ENCODE results near the gene P2RX1.

P2RX1 gene

DNA sequence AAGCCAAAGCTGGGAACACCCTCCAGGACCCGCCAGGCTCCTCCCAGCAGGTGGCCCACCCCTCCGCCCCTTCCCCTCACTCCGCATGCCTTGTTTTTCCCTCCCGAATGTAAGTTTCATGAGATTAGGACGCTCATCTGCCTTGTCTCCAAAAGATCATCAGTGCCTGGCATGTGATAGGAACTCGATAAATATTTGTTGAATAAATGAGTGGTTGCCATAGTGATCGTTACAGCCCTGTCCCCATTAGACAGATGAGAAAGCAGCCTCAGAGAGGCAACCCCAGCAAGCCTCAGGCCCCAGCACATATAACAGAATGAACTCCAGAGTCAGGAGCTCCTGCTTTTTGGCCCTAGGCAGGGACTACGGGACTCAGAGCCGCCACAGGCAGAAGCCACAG is 28.5 kb downstream of the P2RX1 start:
- peak; percentile 12 for DNase-seq (ENCODE audit: low spot score)

DNA sequence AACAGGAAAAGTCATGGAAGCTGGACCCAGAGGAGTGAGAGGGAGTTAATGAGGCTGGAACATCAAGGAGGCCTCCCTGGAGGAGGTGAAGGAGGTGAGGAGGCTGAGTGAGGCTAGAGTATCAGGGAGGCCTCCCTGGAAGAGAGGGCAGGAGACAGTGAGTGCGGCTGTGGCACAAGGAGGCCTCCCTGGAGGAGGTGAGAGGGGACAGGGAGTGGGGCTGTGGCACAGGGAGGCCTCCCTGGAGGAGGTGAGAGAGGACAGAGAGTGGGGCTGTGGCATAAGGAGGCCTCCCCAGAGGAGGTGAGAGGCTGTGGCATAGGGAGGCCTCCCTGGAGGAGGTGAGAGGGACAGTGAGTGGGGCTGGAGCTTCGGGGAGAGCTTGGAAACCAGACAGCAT is 28.9 kb downstream of the P2RX1 start:
- no peak for DNase-seq (ENCODE audit: low spot score)

DNA sequence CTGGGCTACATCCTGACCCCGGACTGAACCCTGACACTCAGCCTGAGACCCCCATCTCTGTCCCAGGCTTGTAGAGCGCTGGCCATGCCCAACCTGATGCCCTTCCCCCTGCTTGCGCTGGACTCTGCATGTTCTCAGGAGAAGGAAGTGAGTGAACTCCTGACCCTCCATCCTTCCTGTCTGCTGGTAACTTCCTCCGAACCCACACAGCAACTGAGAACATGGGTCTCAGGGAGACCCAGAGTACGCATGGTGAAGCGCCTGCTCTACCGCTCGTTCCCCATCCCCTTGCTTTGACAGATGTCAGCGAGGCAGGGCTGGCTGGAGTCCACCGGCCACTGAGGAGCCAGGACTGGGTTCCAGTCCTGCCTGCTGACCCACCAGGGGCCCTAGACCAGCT is 29.5 kb downstream of the P2RX1 start:
- peak; percentile 16 for DNase-seq (ENCODE audit: low spot score)

- no peak for DNase-seq (ENCODE audit: low spot score)
Observed at GRCh38 chr17:3885970-3886369, 30.3 kb downstream of the P2RX1 start.

DNA sequence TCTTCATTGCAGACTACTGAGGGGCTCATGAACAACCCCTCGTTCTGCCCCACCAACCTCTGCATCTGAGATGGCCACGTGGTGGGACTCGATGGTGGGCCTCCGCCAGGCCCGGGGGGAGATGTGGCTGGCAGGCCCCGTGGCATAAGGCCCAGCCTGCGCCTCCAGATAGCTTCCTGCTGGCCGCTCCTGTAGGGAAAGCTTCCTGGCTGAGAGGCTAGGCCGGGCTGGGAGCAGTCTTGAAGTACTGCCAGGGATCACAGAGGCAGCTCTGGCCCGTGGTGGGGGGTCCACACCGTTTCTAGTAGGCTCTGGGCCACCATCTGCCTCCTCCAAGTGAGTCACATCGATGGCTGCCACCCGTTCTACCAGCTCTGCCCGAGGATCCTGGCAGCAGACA is 31.0 kb downstream of the P2RX1 start:
- no peak for DNase-seq (ENCODE audit: low spot score)

- DNase-seq (ENCODE audit: low spot score): no peak
Observed at GRCh38 chr17:3884188-3884587, 32.1 kb downstream of the P2RX1 start.

DNA sequence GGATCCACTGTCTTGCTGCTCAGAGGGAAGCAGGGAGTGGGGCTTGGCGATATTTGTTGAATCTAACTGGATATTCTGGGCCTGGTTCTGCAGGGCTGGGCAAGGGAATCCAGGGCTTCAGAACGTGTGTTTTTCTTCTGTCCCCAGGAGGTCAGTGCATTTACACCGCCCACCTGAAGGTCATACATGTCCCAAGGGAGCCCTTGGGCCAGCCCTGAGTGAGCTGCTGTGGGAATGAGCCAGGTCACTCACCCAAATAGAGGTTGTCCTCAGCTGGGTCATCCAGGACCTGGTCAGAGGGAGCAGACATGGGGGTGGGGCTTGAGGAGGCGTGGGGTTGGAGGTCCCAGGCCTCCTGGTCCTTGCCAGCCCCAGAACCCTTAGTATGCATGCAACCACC is 34.0 kb downstream of the P2RX1 start:
- DNase-seq (ENCODE audit: low spot score): no peak

- DNase-seq (ENCODE audit: low spot score): no peak
Observed at GRCh38 chr17:3880983-3881382, 35.3 kb downstream of the P2RX1 start.

DNA sequence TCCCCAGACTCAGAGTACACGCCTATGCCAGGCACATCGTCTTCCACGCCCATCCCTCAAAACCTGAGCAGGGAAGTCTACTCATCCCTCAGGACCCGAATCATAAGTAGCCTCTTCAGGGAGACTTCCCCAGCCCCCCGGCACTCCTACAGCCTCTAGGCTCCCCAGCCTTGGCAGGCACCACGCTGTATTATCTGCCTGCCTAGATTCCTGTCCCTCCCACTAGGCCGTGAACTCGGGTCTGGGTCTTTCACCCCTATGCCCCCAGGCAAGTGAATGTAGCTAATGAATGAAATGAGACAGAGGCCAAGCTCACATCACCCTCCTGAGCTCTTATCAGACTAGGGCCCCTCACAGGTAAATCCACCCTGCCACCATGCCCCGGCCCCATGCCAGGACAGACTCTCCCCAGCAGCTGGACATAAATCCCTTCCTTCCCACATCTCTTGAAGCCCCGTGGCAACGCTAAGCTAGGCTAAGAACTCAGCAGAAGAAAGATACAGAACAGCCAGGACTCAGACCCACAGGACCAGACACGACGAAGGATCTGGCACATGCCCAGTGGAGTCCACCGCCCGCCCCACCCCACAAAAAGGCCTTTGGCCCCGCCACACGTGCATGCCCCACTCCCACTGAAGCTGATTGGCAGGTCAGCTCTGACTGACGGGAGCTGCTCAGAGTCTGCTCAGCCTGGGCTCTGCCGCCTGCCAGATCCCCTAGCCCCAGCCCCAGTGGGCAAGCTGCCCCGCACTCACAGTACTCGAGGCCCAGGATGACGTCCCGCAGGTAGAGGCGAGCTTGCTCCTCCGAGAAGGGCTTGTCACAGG is 36.5 kb downstream of the P2RX1 start:
- DNase-seq (ENCODE audit: low spot score): no peak

GRCh38 chr17:3879186-3879585 is 37.1 kb downstream of the P2RX1 start:
- no peak for DNase-seq (ENCODE audit: low spot score)

- DNase-seq (ENCODE audit: low spot score): no peak
Observed at GRCh38 chr17:3877220-3877619, 39.0 kb downstream of the P2RX1 start.

GRCh38 chr17:3875317-3875716 is 40.9 kb downstream of the P2RX1 start:
- no peak for DNase-seq (ENCODE audit: low spot score)

DNA sequence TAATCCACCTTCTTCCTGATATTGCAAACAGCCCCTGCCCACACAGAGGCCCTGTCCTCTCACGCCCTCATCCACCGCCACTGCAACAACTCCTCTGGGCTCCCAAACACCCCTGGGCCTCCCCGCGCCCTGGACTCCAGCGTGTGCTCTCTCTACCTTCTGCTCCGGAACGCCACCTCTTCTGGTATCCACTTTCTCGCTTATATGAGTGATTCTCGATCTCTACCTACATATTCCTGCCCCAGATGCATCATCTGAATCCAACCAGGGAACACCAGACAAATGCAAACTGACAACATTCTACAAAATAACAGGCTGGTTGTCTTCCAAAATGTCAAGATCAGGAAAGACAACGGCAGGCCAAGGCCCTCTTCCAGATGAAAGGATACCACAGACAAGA is 42.4 kb downstream of the P2RX1 start:
- no peak for DNase-seq (ENCODE audit: low spot score)

- DNase-seq (ENCODE audit: low spot score): peak; percentile 10
Observed at GRCh38 chr17:3870871-3871306, 45.4 kb downstream of the P2RX1 start.

GRCh38 chr17:3867606-3868005 is 48.7 kb downstream of the P2RX1 start:
- DNase-seq (ENCODE audit: low spot score): no peak

GRCh38 chr17:3867106-3867505 is 49.2 kb downstream of the P2RX1 start:
- DNase-seq (ENCODE audit: low spot score): no peak

- no peak for DNase-seq (ENCODE audit: low spot score)
Observed at GRCh38 chr17:3866276-3866675, 50.0 kb downstream of the P2RX1 start.

DNA sequence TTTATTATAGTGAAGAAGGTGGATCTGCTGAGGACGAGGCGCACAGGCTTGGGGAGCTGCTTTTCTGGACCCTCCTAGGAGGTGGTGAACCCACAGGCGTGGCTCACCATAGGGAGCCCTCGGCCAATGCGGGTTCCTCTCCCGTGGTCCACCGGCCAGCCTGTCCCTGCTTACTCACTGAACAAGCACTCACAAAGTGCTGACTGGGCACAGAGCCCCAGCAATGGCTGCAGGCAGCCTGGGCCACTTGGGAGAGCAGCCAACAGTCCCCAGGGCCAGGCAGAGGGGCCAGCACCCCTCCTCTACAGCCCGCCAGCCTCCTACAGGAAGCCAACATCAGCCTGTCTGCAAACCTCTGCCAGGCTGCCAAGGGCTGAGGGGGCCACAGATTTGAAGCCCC is 51.1 kb downstream of the P2RX1 start:
- DNase-seq (ENCODE audit: low spot score): no peak

DNA sequence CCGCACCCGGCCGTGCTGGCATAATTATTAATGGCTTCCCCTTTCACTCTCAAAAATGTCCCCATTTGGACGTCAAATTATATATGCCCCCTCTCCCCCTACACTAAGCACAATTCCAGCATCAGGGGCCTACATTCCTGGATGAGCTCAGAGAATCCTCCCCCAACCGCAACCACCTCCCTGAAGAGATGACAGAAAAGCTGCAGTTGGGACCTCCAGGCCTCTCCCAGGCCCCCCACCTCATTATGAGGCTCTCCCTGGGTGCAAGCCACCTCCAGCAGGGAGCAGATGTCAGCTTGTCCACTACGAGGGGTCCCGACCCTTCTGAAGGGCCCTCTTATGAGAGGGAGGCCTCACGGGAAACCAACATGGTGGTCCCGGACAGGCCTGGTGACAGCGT is 51.7 kb downstream of the P2RX1 start:
- DNase-seq (ENCODE audit: low spot score): no peak

GRCh38 chr17:3861761-3862681 is 54.2 kb downstream of the P2RX1 start:
- DNase-seq (ENCODE audit: low spot score): no peak

- DNase-seq (ENCODE audit: low spot score): no peak
Observed at GRCh38 chr17:3860939-3861700, 55.1 kb downstream of the P2RX1 start.

GRCh38 chr17:3859940-3860339 is 56.3 kb downstream of the P2RX1 start:
- no peak for DNase-seq (ENCODE audit: low spot score)
